Endothelial cell of umbilical vein (primary cell): ENCODE results near the gene SLC25A41.

Source experiments
- EZH2 ChIP-seq: IDR thresholded peaks from 2 replicates; pipeline ENCODE4 v1.6.1; 2012; ENCODE audit warnings: borderline replicate concordance, low read depth, mild to moderate bottlenecking, moderate library complexity, low read length, inconsistent platforms; ENCODE audit not compliant: severe bottlenecking
- GATA2 ChIP-seq: IDR thresholded peaks from 2 replicates; pipeline ENCODE4 v1.7.0; 2011; ENCODE audit warnings: low read depth, mild to moderate bottlenecking, moderate library complexity, mixed read lengths, low read length; ENCODE audit not compliant: insufficient read length, insufficient read depth
- POLR2A ChIP-seq: IDR thresholded peaks from 2 replicates; pipeline ENCODE4 v1.6.1; 2012; ENCODE audit warnings: low read depth, mild to moderate bottlenecking, control low read depth, low read length
- TF ChIP-seq, protein P1 (sequence below), 2 donors: IDR thresholded peaks; 1 replicate in 1 of 2; 2 replicates in 1 of 2; pipeline ENCODE4 v1.5.1; 2011; ENCODE audit warnings: low read length in 2 of 2, mild to moderate bottlenecking in 2 of 2, moderate library complexity in 2 of 2, control low read depth in 1 of 2, inconsistent platforms in 1 of 2, low read depth in 1 of 2; ENCODE audit not compliant: insufficient read depth in 1 of 2; ENCODE audit errors: extremely low read depth in 1 of 2

- TF ChIP-seq, protein P1, sequence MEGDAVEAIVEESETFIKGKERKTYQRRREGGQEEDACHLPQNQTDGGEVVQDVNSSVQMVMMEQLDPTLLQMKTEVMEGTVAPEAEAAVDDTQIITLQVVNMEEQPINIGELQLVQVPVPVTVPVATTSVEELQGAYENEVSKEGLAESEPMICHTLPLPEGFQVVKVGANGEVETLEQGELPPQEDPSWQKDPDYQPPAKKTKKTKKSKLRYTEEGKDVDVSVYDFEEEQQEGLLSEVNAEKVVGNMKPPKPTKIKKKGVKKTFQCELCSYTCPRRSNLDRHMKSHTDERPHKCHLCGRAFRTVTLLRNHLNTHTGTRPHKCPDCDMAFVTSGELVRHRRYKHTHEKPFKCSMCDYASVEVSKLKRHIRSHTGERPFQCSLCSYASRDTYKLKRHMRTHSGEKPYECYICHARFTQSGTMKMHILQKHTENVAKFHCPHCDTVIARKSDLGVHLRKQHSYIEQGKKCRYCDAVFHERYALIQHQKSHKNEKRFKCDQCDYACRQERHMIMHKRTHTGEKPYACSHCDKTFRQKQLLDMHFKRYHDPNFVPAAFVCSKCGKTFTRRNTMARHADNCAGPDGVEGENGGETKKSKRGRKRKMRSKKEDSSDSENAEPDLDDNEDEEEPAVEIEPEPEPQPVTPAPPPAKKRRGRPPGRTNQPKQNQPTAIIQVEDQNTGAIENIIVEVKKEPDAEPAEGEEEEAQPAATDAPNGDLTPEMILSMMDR (IDR thresholded peaks at IDR 0.05; ENCODE audit: extremely low read depth in 1 of 2, insufficient read depth in 1 of 2, low read depth in 1 of 2, low read length in 2 of 2), result no peak
- TF ChIP-seq EZH2 (no peak), POLR2A (no peak), GATA2 (no peak)
These were observed 16.6 kb upstream of the SLC25A41 start for GRCh38 chr19:6450166-6450565.
